NCI-H146 treated with DMSO at 0.1 percent for 48 hours (cell line): ENCODE data around the gene NCKAP5.

Experiments
- DNase-seq: peaks from one replicate; lab custom pipeline; 2025; ENCODE audit not compliant: unreplicated experiment; lab: John Stamatoyannopoulos, UW

The NCKAP5 gene

GRCh38 chr2:133574620-133575019 is 6.4 kb upstream of the NCKAP5 start:
- DNase-seq: no peak

- DNase-seq: no peak
Observed at GRCh38 chr2:133574186-133574585, 5.9 kb upstream of the NCKAP5 start.

- DNase-seq: no peak
Observed at GRCh38 chr2:133573491-133574162, 5.4 kb upstream of the NCKAP5 start.

GRCh38 chr2:133571249-133571648 is 3.0 kb upstream of the NCKAP5 start:
- DNase-seq: no peak

GRCh38 chr2:133570542-133570941 is 2.3 kb upstream of the NCKAP5 start:
- no peak for DNase-seq

GRCh38 chr2:133569286-133569830 is 1.1 kb upstream of the NCKAP5 start:
- DNase-seq: no peak

- no peak for DNase-seq
Observed at GRCh38 chr2:133568598-133568997, 335 bp upstream of the NCKAP5 start.

GRCh38 chr2:133562558-133562957 is 5.7 kb downstream of the NCKAP5 start:
- no peak for DNase-seq

- no peak for DNase-seq
Observed at GRCh38 chr2:133561045-133561852, 7.0 kb downstream of the NCKAP5 start.

- no peak for DNase-seq
Observed at GRCh38 chr2:133557614-133558013, 10.6 kb downstream of the NCKAP5 start.

GRCh38 chr2:133553838-133554408 is 14.3 kb downstream of the NCKAP5 start:
- no peak for DNase-seq

- no peak for DNase-seq
Observed at GRCh38 chr2:133553251-133553650, 15.0 kb downstream of the NCKAP5 start.

- no peak for DNase-seq
Observed at GRCh38 chr2:133552821-133553220, 15.4 kb downstream of the NCKAP5 start.

- no peak for DNase-seq
Observed at GRCh38 chr2:133541797-133542196, 26.5 kb downstream of the NCKAP5 start.

GRCh38 chr2:133541376-133541775 is 26.9 kb downstream of the NCKAP5 start:
- DNase-seq: no peak

- DNase-seq: no peak
Observed at GRCh38 chr2:133532919-133533318, 35.3 kb downstream of the NCKAP5 start.

- DNase-seq: no peak
Observed at GRCh38 chr2:133531382-133531781, 36.9 kb downstream of the NCKAP5 start.

GRCh38 chr2:133530645-133531044 is 37.6 kb downstream of the NCKAP5 start:
- no peak for DNase-seq

- no peak for DNase-seq
Observed at GRCh38 chr2:133526530-133527300, 41.5 kb downstream of the NCKAP5 start.

- DNase-seq: no peak
Observed at GRCh38 chr2:133525613-133526529, 42.4 kb downstream of the NCKAP5 start.
